ENCODE measurements around the gene CD200R1L.

The CD200R1L gene

GRCh38 chr3:112818289-112818688, 28.4 kb downstream of the CD200R1L start:
- no peak for DNase-seq (ENCODE audit: low read depth)

GRCh38 chr3:112817797-112818196, 28.9 kb downstream of the CD200R1L start:
- no peak for DNase-seq (ENCODE audit: low read depth)

GRCh38 chr3:112817271-112817670, 29.4 kb downstream of the CD200R1L start:
- DNase-seq (ENCODE audit: low read depth), result no peak

- DNase-seq (ENCODE audit: low read depth), result no peak
These were observed 30.7 kb downstream of the CD200R1L start for GRCh38 chr3:112815981-112816380.

GRCh38 chr3:112814266-112814665, 32.4 kb downstream of the CD200R1L start:
- no peak for DNase-seq (ENCODE audit: low read depth)

GRCh38 chr3:112813723-112814171, 32.9 kb downstream of the CD200R1L start:
- no peak for DNase-seq (ENCODE audit: low read depth)

- no peak for DNase-seq (ENCODE audit: low read depth)
These were observed 33.6 kb downstream of the CD200R1L start for GRCh38 chr3:112813016-112813415.

- DNase-seq (ENCODE audit: low read depth), result no peak
These were observed 34.6 kb downstream of the CD200R1L start for GRCh38 chr3:112811917-112812660.

- no peak for DNase-seq (ENCODE audit: low read depth)
These were observed 35.4 kb downstream of the CD200R1L start for GRCh38 chr3:112811131-112811884.

GRCh38 chr3:112810561-112810960, 36.1 kb downstream of the CD200R1L start:
- no peak for DNase-seq (ENCODE audit: low read depth)

- no peak for DNase-seq (ENCODE audit: low read depth)
These were observed 38.5 kb downstream of the CD200R1L start for GRCh38 chr3:112808136-112808535.

GRCh38 chr3:112807685-112808084, 39.0 kb downstream of the CD200R1L start:
- DNase-seq (ENCODE audit: low read depth), result no peak

GRCh38 chr3:112806903-112807302, 39.8 kb downstream of the CD200R1L start:
- no peak for DNase-seq (ENCODE audit: low read depth)

- DNase-seq (ENCODE audit: low read depth), result no peak
These were observed 41.5 kb downstream of the CD200R1L start for GRCh38 chr3:112805126-112805525.

- DNase-seq (ENCODE audit: low read depth), result no peak
These were observed 42.6 kb downstream of the CD200R1L start for GRCh38 chr3:112804021-112804420.

- no peak for DNase-seq (ENCODE audit: low read depth)
These were observed 43.2 kb downstream of the CD200R1L start for GRCh38 chr3:112803467-112803866.

GRCh38 chr3:112802338-112802737, 44.3 kb downstream of the CD200R1L start:
- DNase-seq (ENCODE audit: low read depth), result no peak

- DNase-seq (ENCODE audit: low read depth), result no peak
These were observed 46.7 kb downstream of the CD200R1L start for GRCh38 chr3:112799946-112800345.

- DNase-seq (ENCODE audit: low read depth), result no peak
These were observed 52.0 kb downstream of the CD200R1L start for GRCh38 chr3:112794622-112795172.

- DNase-seq (ENCODE audit: low read depth), result no peak
These were observed 53.2 kb downstream of the CD200R1L start for GRCh38 chr3:112793326-112794081.

- no peak for DNase-seq (ENCODE audit: low read depth)
These were observed 54.9 kb downstream of the CD200R1L start for GRCh38 chr3:112791736-112792135.

- no peak for DNase-seq (ENCODE audit: low read depth)
These were observed 56.9 kb downstream of the CD200R1L start for GRCh38 chr3:112789787-112790186.

Data from activated T-helper 9 cell treated with anti-CD3 and anti-CD28 coated beads, Interleukin-2, amount 50 U/mL, for 16 hours (primary cell).